Liver (tissue), 3 donors: ENCODE results near the gene FGD4.

Experiments used
- CTCF ChIP-seq: fragments of 150-350 bp; IDR thresholded peaks from 2 replicates; pipeline ENCODE4 v1.5.1; 2017; ENCODE audit warnings: improper control_type of control experiment, low read depth, low read length; ENCODE audit not compliant: missing input control
- MAX ChIP-seq: IDR thresholded peaks from 2 replicates; pipeline ENCODE4 v1.6.1; 2016; ENCODE audit warnings: antibody characterized with exemption
- RAD21 ChIP-seq, 2 donors: IDR thresholded peaks; 2 replicates each; pipeline ENCODE4 v1.6.1; 2016; ENCODE audit warnings: antibody characterized with exemption in 2 of 2, mild to moderate bottlenecking in 2 of 2
- TAF1 ChIP-seq: conservative IDR thresholded peaks from 2 replicates; pipeline ENCODE4 v1.6.1; 2016; ENCODE audit warnings: antibody characterized with exemption, mild to moderate bottlenecking
- donor health status: healthy.
- donor health status: healthy.

DNA sequence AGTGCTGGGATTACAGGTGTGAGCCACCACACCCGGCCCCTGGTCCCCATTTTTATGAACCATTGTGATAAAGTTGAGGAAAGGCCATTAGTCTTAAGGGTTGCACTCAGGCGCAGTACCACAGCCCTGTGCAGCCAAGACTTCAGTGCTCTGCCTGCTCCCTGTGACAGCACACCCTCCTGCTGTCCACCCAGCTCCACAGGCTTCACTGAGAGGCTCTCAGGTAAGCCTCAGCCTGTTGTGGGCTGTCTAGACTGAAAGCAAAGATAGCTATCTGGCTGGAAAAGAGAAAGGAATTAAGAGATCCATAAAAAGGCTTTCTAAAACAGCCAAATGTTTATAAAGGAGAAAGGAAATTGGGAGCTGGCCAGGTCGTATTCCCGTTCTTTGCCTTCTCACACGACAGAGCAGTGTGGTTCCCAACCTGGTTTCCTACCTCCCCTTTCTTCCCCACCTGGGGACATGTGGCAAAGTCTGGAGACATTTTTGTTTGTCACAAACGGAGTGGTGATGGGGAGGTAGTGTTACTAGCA is 260.6 kb downstream of the FGD4 start:
- TF ChIP-seq CTCF (no peak), RAD21 (IDR thresholded peaks at IDR 0.05) (no peak), TAF1 (no peak), MAX (no peak)
